ENCODE data around the gene PELI2.

PELI2 gene

DNA sequence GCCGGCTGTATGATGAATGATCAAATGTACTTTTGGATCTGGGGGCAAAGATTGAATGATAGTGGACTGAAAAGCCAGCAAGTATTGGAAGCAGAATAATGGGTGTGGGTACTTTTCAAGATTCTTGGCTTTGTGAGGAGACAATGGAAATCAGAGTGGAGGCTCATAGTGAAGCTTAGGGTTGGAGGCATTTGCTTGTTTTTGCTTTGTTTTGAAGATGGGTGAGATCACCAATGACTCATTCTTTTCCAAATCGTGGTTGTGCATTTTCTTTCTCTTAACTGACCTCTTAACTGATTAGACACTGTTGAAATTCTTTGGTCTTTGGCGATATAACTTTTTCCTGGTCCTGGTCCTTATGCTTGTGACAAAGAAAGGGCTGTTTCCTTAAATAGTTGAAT, 54.4 kb downstream of the PELI2 start:
- Histone ChIP-seq H3K4me3 (ENCODE audit: low read depth, low read length) (no peak overlapping the region), H3K36me3 (no peaks in the 10 kb centered on the region), H3K27me3 (no peaks in the 10 kb centered on the region), H3K4me1 (no peaks in the 10 kb centered on the region), H3K9me3 (no peaks in the 10 kb centered on the region)
- TF ChIP-seq, protein P1, sequence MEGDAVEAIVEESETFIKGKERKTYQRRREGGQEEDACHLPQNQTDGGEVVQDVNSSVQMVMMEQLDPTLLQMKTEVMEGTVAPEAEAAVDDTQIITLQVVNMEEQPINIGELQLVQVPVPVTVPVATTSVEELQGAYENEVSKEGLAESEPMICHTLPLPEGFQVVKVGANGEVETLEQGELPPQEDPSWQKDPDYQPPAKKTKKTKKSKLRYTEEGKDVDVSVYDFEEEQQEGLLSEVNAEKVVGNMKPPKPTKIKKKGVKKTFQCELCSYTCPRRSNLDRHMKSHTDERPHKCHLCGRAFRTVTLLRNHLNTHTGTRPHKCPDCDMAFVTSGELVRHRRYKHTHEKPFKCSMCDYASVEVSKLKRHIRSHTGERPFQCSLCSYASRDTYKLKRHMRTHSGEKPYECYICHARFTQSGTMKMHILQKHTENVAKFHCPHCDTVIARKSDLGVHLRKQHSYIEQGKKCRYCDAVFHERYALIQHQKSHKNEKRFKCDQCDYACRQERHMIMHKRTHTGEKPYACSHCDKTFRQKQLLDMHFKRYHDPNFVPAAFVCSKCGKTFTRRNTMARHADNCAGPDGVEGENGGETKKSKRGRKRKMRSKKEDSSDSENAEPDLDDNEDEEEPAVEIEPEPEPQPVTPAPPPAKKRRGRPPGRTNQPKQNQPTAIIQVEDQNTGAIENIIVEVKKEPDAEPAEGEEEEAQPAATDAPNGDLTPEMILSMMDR (IDR thresholded peaks at IDR 0.05; ENCODE audit: low read depth, low read length): no peak
- DNase-seq: no peak

DNA sequence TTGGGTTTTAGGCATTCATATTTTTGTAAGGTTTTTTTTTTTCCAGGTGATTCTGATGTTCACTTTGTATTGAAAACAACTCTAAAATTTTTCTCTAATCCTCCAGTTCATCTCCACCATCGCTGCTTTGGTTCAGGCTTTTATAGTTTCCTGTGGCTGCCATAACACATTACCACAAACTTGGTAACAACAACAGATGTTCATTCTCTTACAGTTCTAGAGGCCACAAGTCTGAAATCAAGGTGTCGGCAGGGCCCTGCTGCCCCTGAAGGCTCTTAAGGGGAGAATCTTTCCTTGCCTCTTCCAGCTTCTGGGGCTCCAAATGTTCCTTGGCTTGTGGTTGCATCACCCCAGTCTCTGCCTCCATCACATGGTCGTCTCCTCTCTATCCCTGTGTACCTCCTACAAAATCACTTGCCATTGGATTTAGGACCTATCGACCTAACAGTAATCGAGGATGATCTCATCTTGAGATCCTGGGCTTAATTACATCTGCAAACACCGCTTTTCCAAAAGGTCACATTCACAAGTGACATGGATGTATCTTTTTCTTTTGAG, 55.2 kb downstream of the PELI2 start:
- Histone ChIP-seq H3K4me3 (ENCODE audit: low read depth, low read length) (no peak overlapping the region), H3K4me1 (no peaks in the 10 kb centered on the region), H3K36me3 (no peaks in the 10 kb centered on the region), H3K9me3 (no peaks in the 10 kb centered on the region), H3K27me3 (no peaks in the 10 kb centered on the region)
- TF ChIP-seq, protein P1 (IDR thresholded peaks at IDR 0.05; ENCODE audit: low read depth, low read length): no peak
- DNase-seq: no peak

DNA sequence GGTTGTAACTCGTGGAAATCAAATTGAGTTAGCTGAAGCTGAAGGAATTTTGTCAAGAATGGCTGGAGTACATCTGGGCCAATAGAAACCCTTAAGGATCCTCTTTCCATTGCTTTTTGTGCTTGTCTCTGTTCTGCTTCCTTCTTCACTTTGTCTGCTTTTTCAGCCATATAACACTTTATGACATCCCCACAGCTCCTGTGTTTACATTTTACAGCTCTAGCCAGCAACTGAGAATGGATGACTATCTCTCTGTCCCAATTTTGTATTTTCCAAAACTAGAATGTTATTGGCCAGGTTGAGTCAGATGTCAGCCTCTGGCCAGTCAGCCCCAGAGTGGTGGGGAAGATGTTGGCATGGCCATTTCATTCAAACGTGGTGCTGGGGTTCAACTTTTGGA, 57.6 kb downstream of the PELI2 start:
- TF ChIP-seq, protein P1 (IDR thresholded peaks at IDR 0.05; ENCODE audit: low read depth, low read length): no peak
- Histone ChIP-seq H3K36me3 (no peaks in the 10 kb centered on the region), H3K4me3 (ENCODE audit: low read depth, low read length) (no peak overlapping the region), H3K27me3 (no peaks in the 10 kb centered on the region), H3K9me3 (no peaks in the 10 kb centered on the region), H3K4me1 (no peaks in the 10 kb centered on the region; the same call in 1 of the 2 replicates)
- no peak for DNase-seq

DNA sequence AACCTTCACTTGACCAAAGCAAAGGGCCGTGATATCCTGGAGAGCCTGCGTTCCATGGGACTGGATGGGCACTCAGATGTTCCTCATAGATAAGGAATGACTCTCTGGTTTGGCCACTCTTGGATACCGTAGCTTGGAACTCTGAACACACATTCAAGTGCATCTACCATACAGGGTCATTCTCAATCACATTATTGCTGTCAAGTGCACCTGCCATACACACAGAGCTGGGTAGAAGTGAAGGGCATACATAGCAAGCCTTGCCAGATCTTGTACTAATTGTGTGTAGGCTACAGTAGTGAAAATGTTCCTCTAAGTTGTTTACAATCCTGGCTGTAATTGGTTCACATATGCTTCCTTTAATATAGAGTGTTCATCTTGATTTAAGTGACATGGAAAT, 58.3 kb downstream of the PELI2 start:
- TF ChIP-seq, protein P1 (IDR thresholded peaks at IDR 0.05; ENCODE audit: low read depth, low read length): no peak
- no peak overlapping the region for H3K4me3 ChIP-seq (ENCODE audit: low read depth, low read length)
- H3K36me3 ChIP-seq: no peaks in the 10 kb centered on the region
- no peaks in the 10 kb centered on the region; the same call in 1 of the 2 replicates for H3K4me1 ChIP-seq
- H3K9me3 ChIP-seq: no peaks in the 10 kb centered on the region
- no peaks in the 10 kb centered on the region for H3K27me3 ChIP-seq
- DNase-seq: no peak

DNA sequence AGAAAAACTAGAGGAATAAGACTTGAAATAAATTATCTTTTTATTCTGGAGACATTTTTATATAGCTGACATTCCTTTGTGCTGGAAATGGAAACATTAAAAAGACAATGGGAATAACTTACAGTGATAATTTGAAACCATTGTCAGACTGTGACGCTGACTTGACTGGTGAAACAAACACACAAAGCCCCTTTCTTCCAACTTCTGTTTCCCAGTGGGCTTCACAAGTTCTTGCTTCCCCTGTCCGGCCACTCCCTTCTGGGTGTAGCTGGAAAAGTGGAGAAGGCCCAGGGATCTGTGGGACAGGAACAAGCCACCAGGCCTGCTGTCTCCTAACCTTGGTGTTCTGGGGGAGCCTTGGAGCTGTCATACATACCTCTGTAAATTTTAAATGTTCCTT, 58.8 kb downstream of the PELI2 start:
- no peaks in the 10 kb centered on the region for H3K36me3 ChIP-seq
- H3K27me3 ChIP-seq: no peaks in the 10 kb centered on the region
- H3K4me1 ChIP-seq: no peaks in the 10 kb centered on the region; the same call in 1 of the 2 replicates
- no peaks in the 10 kb centered on the region for H3K9me3 ChIP-seq
- TF ChIP-seq, protein P1 (IDR thresholded peaks at IDR 0.05; ENCODE audit: low read depth, low read length): no peak
- no peak overlapping the region for H3K4me3 ChIP-seq (ENCODE audit: low read depth, low read length)
- no peak for DNase-seq

DNA sequence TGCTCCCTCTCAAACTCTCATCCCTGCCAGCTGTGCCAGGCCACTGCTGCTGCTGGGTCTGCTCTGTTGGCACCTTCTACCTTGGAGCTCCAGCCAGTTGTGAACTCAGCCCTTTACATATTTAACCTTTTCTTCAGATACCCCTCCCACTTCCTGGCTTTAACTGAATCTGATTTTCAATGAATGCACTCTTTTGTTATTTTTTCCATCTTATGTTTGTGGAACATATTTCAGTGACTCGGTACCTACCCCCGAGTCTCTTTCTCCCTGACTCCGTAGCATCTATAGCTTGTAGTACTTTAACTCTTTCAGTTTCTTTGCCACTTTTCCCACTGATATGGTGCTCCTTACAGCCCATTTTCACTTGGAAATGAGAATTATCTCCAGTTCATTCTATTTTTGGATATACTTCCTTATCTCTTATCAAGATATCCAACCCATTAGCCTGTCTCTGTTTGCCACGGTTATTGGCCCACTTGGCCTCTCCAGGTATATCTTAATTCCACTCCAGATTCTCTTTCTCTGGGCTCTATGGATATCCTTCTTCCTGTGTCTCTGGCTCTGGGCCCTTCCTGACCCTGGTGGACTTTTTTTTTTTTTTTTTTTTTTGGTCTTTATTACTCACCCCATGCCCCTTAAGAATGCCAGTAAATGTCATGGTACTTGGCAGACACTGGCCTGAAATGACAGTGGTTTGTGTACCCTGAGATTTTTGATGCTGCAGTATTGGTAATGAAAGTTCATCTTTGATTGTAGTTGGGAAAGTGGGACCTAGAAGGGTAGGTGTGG, 62.7 kb downstream of the PELI2 start:
- peaks cover under 1% of the 10 kb centered on the region; the same call in 1 of the 2 replicates for H3K4me1 ChIP-seq
- H3K36me3 ChIP-seq: no peaks in the 10 kb centered on the region
- TF ChIP-seq, protein P1 (IDR thresholded peaks at IDR 0.05; ENCODE audit: low read depth, low read length): no peak
- no peaks in the 10 kb centered on the region for H3K9me3 ChIP-seq
- H3K4me3 ChIP-seq (ENCODE audit: low read depth, low read length): no peak overlapping the region
- H3K27me3 ChIP-seq: no peaks in the 10 kb centered on the region
- DNase-seq: no peak

All from BE2C (cell line).